HG03139 (cell line): ENCODE results near the gene PGLYRP1.

ENCODE experiments used
- ATAC-seq: cut with Tn5 transposase; IDR thresholded peaks from one replicate; pipeline ENCODE4 v1.9.1; 2021; ENCODE audit not compliant: unreplicated experiment

PGLYRP1 gene, protein sequence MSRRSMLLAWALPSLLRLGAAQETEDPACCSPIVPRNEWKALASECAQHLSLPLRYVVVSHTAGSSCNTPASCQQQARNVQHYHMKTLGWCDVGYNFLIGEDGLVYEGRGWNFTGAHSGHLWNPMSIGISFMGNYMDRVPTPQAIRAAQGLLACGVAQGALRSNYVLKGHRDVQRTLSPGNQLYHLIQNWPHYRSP

DNA sequence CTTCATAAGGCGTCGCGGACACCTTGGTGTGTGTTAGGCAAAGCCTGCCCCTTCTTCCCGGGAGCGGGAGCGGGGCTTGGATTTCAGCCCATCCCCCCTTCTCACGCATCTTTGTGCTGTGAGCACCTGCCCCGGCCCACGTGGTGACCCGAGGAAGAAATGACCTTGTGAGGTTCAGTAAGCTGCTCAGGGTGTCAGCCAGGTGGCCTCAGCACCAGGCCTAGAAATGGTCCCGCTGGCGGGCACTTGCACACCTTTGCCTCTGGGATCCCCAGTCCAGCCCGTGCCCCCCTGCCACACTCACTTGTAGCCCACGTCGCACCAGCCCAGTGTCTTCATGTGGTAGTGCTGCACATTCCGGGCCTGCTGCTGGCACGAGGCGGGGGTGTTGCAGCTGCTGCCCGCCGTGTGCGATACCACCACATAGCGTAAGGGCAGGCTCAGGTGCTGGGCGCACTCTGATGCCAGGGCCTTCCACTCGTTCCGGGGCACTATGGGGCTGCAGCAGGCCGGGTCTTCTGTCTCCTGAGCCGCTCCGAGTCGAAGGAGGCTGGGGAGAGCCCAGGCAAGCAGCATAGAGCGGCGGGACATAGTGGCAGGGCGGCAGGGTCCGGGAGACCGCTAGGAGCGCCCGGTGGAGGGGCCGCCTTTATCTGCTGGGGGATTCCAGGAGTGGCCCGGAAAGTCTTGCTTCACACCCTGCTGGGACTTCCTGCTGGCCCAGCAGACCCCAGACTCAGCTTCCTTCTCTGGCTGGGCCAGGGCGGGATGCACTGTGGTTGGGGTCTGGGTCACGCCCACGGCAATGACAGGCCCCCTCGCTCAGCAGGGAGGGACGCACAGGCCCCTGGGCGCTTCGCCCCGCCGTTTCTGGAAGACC, at the start of gene PGLYRP1:
TSS of gene PGLYRP1 (minus strand) at position 623 of the 880 bp plus-strand sequence. CDS start at position 591, 32 bp downstream.
- ATAC-seq, result no peak

- no peak for ATAC-seq
Observed at GRCh38 chr19:46069806-46070341, 47.0 kb upstream of the PGLYRP1 start.

- ATAC-seq, result no peak
Observed at GRCh38 chr19:46068345-46069258, 45.7 kb upstream of the PGLYRP1 start.

DNA sequence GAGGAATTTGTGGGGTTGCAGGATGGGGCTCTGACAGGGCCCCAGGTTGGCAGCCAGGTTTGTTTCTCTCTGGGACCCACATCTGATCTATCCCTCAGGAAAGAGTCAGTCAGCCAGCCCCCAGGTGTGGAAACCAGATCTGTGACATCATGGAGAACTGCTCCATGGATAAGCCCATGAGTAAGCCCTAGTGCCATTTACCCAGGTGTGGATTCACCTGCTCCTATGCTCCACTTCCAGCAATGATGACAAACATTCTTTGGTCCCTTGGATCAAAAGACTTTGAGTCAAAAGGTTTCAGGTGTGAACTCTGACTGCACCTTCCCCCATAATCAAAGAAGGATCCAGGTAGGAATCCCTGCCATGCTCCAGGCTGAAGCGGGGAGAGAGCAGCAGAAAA, 44.8 kb upstream of the PGLYRP1 start:
- ATAC-seq, result no peak

DNA sequence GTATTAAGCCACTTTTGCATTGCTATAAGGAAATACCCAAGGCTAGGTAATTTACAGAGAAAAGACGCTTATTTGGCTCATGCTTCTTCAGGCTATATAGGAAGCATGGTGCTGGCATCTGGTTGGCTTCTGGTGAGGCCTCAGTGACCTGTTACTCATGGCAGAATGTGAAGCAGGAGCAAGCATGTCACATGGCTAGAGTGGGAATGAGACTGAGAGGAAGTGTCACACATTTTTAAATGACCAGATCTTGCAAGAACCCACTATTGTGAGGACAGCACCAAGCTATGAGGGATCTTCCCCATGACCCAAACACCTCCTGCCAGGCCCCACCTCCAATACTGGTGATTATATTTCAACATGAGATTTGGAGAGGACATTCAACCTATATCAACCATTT, 43.6 kb upstream of the PGLYRP1 start:
- ATAC-seq, result no peak

- ATAC-seq, result no peak
Observed at GRCh38 chr19:46065486-46066071, 42.7 kb upstream of the PGLYRP1 start.

DNA sequence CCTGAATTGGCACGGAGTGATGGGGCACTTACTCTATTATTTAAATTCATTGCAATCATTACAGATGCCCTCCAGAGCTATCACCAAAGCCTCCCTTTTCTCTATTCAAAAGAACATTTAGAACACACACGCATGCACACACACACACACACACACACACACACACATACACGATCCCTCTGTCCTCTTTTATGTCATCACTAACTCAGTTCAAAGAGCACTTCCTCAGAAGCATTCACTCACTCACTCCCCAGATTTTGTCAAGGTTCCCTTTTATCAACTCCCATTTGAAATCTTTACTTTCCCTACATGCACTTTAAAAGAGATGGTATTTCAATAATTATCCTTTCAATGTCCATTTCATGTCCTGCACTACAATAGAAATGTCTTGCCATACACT, 40.3 kb upstream of the PGLYRP1 start:
- ATAC-seq, result no peak

GRCh38 chr19:46060012-46060411, 37.2 kb upstream of the PGLYRP1 start:
- no peak for ATAC-seq

- ATAC-seq, result no peak
Observed at GRCh38 chr19:46058778-46059177, 35.9 kb upstream of the PGLYRP1 start.

DNA sequence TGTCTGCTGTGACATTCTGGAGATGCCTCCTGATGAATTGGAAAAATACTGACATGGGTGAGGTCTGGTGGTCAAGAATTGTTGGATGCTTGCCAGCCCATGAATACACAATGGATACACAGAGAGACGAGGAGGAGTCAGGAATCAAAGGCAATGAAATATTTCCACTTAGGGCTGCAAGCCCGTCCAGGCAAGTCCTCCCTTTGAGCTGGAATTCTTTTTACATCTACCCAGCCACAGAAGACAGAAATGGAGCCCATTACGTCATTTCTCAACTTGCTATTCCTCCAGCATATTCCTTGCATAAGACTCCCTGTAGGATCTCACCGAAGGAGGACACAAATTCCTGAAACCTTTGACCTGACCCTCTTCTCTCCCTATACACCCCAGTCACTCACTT, 33.7 kb upstream of the PGLYRP1 start:
- ATAC-seq, result no peak

DNA sequence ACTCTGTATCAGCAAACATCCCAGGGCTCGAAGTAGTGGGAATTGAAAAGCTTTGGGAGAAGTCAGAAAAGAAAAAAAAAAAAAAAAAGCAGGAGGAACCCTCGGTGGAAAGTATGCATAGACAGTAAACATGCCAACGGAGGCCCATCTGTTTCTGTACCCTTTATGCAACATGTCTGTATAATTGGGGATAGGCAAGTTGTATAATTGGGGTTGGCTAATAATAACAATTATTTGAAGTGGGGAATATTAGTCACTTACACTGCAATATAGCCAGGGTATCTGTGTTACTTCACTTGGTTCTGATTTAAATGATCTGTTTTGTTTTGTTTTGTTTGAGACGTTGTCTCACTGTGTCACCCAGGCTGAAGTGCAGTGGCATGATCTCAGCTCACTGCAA, 30.0 kb upstream of the PGLYRP1 start:
- no peak for ATAC-seq

GRCh38 chr19:46049597-46049996, 26.7 kb upstream of the PGLYRP1 start:
- no peak for ATAC-seq

DNA sequence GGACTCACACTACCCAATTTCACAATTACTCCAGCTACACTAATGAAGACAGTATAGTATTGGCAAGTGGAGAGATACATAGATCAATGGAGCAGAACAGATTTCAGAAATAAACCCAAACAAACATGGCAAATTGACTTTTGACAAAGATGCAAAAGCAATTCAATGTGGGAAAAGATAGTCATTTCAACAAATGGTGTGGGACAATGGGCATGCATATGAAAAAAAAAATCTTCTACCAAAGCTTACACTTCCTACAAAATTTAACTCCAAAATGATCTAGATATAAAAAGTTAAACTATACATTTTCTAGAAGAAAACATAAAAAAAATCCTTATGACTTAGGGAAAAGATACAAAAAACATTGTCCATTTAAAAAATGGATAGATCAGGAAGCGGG, 20.7 kb upstream of the PGLYRP1 start:
- ATAC-seq, result no peak

DNA sequence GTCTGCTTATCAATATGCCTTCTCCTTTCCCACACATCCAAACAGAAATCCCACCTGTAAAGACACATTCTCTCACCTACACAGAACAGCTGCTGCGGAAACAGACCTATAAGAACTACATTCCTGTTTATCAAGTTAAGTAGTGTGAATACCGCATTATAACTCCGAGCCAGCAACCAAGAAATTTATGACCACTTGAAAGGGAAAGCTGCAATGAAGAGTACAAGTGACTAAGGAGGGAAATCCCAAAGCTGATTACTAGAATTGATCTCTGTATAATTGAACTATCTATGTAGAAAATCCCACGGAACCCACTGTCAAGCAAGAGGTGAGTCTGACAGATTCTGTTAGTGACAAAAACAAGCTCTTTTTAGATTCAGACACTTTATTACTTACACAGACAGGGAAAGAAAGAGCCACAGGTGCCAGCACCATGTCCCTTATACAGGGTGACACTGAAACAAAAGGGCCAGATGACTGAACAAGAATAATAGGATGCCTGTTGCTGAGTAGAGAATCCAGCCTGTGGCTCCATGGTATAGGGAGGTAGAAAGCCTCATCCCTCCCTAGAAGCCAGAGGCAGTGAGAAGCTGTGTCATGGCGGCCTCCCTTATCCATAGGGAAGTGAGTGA, 19.5 kb upstream of the PGLYRP1 start:
- no peak for ATAC-seq

- ATAC-seq, result no peak
Observed at GRCh38 chr19:46040952-46041500, 18.2 kb upstream of the PGLYRP1 start, which contains the start of gene IGFL4. Gene IGFL4 (minus strand): TSS chr19:46041002. CDS start chr19:46040962, 40 bp downstream.

DNA sequence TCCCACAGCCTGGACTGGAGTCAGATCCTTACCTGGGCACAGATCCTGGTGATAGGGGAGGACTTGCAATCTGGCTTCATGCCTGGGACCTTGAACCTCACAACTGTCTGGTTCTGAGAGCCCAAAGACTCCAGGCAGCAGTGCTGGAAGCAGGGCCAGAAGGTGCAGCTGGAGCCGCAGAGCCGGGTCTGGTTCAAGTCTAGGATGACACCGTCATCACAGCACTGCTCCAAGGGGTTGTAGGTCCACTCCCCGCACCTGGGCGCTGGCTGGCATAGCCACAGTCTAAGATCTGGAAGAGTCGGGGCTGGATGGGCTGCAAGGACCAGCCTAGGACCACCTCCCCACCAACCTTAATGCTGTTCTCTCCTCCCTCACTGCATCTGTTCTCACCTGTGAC, 17.3 kb upstream of the PGLYRP1 start:
- ATAC-seq, result no peak

GRCh38 chr19:46036744-46037128, 13.9 kb upstream of the PGLYRP1 start:
- no peak for ATAC-seq

DNA sequence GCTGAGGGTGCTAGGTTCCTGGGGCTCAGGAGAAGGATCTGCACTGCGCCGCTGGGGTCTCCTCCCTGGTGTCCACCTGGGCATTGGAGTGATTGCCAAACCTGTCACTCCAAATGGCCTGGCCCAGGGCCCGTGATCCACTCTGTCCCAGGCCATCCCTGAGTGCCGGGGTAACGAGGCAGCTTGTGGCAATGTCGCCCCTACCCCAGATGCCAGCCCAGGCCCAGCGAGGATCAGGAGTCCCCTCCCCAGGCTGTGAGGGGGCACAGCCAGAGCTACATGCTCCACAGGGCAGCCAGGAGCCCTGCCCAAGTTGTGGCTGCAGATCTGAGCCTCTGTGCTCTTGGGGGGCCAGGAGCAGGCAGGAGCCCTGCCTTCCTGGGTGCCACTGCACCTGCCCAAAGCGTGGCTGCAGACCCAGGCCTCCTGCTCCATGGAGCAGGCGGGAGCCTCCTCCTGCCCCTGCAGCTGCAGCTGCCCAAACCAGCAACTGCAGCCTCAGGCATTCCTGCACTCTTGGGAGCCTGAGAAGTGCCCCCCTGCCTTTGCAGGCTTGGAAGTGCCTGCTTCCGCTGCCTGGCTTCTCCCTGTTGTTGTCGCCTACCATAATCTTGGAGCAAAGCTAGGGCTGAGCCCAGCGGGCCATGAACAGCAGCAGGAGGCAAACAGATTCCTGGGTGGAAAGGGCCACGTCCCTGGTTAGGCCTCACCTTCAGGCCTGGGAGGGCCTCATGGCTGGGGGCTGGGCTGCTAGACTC, 13.3 kb upstream of the PGLYRP1 start:
- no peak for ATAC-seq

DNA sequence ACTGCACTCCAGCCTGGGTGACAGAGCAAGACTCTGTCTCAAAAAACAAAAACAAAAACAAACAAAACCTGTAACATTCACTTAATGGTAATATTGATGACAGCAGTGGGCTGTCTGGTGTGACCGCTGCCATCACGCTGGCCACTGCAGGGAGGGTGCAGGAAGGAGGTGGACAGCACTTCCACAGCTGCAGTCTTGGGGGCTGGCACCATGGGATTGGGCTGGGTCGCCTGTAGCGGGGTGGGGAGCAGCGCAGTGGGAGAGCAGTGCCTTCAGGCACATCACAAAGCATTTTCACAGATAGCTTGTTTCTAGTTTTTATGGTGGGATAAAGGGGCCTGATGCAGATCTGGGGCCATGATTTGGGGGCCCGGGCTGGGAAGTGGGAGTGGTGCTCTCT, 12.7 kb upstream of the PGLYRP1 start:
- ATAC-seq, result no peak
